Retinal pigment epithelial cell (primary cell): ENCODE results near the gene HS6ST1.
A peak's percentile ranks its signal among the peaks of the same experiment; 100 is the strongest.
"Not testable (repeated sequence)": the region's sequence is repeated elsewhere in the genome, so short reads cannot be mapped to it uniquely, and the experiment has no call there.

Source experiments
- DNase-seq: peaks from one replicate; pipeline ENCODE4 v3.0.0-alpha.2; 2010; ENCODE audit warnings: low read depth
- H3K4me3 ChIP-seq: 2 replicates; pipeline ENCODE4 v1.5.1; 2011; ENCODE audit warnings: mild to moderate bottlenecking, low read length, control low read depth, moderate library complexity
- TF ChIP-seq, protein P1 (sequence below): conservative IDR thresholded peaks from 2 replicates; pipeline ENCODE4 v1.5.1; 2011; ENCODE audit warnings: low read depth, low read length, control low read depth, inconsistent platforms

The HS6ST1 gene

GRCh38 chr2:128261245-128262128 lies 57.2 kb downstream of the HS6ST1 start:
- H3K4me3 ChIP-seq, result no peak overlapping the region
- DNase-seq, result no peak
- TF ChIP-seq, protein P1, sequence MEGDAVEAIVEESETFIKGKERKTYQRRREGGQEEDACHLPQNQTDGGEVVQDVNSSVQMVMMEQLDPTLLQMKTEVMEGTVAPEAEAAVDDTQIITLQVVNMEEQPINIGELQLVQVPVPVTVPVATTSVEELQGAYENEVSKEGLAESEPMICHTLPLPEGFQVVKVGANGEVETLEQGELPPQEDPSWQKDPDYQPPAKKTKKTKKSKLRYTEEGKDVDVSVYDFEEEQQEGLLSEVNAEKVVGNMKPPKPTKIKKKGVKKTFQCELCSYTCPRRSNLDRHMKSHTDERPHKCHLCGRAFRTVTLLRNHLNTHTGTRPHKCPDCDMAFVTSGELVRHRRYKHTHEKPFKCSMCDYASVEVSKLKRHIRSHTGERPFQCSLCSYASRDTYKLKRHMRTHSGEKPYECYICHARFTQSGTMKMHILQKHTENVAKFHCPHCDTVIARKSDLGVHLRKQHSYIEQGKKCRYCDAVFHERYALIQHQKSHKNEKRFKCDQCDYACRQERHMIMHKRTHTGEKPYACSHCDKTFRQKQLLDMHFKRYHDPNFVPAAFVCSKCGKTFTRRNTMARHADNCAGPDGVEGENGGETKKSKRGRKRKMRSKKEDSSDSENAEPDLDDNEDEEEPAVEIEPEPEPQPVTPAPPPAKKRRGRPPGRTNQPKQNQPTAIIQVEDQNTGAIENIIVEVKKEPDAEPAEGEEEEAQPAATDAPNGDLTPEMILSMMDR, result no peak

- TF ChIP-seq, protein P1, result peak; percentile 42
- H3K4me3 ChIP-seq, result no peak overlapping the region
- peak; percentile 80 for DNase-seq
These were observed 58.2 kb downstream of the HS6ST1 start for GRCh38 chr2:128260239-128261138.

- H3K4me3 ChIP-seq, result no peak overlapping the region
- DNase-seq, result no peak
- TF ChIP-seq, protein P1, result no peak
These were observed 59.1 kb downstream of the HS6ST1 start for GRCh38 chr2:128259585-128259984.

- no peak overlapping the region for H3K4me3 ChIP-seq
- TF ChIP-seq, protein P1, result no peak
- no peak for DNase-seq
These were observed 60.5 kb downstream of the HS6ST1 start for GRCh38 chr2:128258218-128258617.

DNA sequence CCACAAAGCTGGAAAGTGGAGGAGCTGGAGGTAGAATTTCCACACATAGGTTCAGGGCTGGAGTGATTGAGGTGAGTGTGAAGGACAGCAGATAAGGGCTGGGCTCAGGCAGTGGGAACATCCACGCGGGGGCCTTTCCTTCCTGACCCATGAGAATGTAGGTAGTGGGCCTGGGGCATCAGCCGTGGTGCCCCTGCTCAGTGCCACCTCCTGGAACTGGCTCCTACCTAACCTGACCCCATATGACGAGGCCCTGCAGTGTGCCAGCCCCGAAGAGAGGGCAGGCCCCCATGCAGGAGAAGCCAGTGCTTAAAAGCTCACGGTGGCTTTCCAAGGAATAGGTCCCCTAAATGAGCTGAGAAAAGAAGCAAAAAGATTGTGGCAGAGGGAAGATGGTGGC lies 66.2 kb downstream of the HS6ST1 start:
- H3K4me3 ChIP-seq, result no peak overlapping the region
- TF ChIP-seq, protein P1, result no peak
- no peak for DNase-seq

DNA sequence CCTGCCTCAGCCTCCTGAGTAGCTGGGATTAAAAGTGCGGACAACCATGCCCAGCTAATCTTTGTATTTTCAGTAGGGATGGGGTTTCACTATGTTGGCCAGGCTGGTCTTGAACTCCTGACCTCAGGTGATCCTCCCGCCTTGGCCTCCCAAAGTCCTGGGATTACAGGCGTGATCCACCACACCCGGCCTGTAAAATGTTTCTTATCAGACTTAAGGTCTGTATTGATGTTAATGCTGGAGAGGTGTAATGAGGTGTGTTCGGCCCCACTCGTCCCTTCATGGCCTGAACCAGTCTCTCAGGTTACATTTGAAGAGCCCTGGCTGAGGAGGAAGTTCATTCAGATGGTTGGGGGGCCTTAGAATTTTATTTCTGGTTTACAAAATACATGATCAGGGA lies 66.6 kb downstream of the HS6ST1 start:
- DNase-seq, H3K4me3 ChIP-seq: not testable (repeated sequence)

GRCh38 chr2:128250229-128251025 lies 68.2 kb downstream of the HS6ST1 start:
- H3K4me3 ChIP-seq, result no peak overlapping the region
- DNase-seq, result no peak
- TF ChIP-seq, protein P1, result no peak
